Measurements from ENCODE around the gene NTSR1.

NTSR1 gene

DNA sequence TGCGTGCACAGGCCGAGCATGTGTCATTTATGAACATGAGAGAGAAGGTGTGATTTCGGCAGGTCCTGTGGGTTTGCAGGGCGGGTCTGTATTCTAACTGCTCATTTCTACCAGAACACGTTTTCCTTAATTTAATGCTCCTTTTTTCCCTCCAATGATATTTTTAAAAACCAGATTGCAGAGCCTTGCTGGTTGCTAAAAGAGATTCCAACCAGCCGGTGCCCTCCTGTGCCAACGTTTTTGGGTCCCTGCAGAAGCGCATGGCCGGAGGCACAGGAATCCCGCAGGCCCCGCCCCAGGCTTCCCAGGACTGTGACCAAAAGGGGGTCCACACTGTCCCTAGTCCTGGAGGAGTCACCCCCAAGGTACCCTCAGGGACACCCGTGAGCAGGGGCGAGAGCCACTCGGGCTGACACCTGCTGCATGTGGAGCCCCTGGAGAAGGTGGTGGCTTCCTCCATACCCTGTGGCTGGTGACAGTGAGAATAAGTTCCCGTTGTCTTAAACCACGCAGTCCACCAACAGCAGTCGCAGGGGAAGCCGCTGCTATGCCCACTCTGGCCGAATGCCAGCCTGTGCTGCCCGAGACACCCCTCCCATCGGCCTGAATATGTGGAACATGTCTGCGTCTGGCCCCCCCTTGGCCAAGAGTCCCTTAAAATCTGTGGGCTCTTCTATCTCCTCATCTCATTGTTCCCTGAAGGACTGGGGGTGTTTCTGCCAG lies 15.7 kb upstream of the NTSR1 start:
- in situ Hi-C loops (cut with MboI; ENCODE audit: low sequenced_read_pairs) = no loop called here

DNA sequence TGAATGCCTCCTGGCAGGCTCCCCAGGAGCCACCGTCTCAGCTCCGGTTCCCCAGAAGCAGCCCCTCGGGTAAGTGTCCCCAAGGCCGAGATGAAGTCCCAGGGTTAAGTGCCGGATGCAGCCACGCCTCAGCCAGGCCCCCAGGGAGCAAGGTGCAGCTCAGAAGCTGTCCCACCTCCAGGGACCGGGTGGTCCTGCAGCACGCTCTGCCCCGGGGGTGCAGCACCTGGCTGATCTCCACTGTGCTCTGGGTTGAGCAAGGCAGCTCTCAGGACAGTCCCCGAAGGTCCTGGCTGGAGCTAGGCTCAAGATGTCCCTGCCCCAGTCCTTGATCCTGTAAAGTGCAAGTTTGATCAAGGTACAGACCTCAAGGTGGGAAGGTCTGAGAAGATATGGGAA lies 15.1 kb upstream of the NTSR1 start:
- in situ Hi-C loops (cut with MboI; ENCODE audit: low sequenced_read_pairs) = no loop called here

DNA sequence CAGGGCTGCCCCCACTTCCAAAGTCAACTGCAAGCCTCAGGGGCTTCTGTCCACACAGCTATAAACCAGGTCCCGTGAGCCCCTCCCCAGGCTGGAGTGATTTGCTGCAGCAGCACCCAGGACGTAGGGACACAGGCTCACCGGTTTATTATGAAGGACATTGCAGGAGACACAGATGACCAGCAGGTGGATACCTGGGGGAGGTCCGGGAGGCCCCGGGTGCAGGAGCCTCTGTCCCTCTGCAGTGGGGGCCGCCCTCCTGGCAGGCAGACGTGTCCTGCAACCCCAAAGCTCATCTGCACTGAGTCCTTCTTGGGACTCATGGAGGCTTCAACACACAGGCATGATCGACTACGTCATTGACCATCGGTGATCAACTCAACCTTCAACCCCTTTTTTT lies 14.5 kb upstream of the NTSR1 start:
- in situ Hi-C loops (cut with MboI; ENCODE audit: low sequenced_read_pairs) = no loop called here

DNA sequence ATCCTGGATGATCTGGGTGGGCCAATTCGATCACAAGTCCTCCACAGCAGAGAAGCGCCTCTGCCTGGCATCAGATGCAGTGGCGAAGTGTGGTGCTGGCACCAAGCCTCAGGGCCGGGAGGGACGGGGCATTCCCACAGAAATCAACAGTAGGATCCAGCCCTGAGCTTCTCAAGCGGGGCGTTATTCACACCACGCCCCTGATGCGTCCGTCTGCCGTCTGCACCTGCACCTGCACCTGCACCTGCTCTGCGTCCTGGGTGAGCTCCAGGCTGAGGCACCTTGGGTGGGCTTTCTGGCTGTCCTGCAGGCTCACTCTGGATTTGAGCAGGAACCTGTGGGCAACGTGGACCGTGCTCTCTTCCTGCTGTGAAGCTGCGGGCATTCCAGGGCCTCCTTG lies 13.8 kb upstream of the NTSR1 start:
- in situ Hi-C loops (cut with MboI; ENCODE audit: low sequenced_read_pairs) = no loop called here

DNA sequence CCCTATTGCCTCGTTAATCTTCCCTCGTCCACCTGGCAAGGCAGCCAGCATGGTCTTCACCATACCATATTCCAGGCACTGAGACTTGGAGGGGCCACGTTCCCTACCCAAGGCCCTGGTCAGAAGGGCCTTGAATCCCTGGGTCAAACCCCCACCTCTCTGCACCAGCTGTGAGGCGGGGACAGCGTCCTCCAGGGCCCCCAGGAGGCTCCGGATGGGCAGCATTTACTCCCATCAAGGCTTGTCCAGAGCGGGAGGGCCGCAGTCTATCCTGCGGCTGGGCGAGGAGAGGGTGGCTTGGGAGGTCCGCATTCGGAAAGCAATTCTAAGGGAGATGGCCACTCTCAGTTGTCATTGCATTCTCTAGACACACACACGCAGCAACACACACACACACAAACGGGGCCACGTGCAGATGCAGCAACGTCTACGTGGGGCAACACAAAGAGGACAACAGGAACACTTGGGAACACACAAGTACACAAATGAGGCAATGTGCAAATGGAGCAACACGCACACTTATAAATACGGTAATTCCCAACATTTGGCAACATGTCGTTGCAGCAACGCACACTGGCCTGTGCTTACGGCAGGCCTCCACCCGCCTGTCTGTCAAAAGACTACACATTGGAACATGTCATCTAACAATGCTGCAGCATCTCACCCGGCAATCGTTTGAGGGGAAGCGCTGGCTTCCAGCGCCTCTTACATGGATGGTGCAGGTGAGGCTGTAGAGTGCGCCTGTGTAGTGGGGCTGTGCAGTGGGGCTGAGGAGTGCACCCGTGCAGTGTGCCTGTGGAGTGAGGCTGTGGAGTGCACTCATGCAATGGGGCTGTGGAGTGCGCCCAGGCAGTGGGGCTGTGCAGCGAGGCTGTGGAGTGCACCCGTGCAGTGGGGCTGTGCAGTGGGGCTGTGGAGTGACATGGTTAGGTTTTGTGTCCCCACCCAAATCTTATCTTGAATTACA lies 12.9 kb upstream of the NTSR1 start:
- in situ Hi-C loops (cut with MboI; ENCODE audit: low sequenced_read_pairs) = no loop called here

DNA sequence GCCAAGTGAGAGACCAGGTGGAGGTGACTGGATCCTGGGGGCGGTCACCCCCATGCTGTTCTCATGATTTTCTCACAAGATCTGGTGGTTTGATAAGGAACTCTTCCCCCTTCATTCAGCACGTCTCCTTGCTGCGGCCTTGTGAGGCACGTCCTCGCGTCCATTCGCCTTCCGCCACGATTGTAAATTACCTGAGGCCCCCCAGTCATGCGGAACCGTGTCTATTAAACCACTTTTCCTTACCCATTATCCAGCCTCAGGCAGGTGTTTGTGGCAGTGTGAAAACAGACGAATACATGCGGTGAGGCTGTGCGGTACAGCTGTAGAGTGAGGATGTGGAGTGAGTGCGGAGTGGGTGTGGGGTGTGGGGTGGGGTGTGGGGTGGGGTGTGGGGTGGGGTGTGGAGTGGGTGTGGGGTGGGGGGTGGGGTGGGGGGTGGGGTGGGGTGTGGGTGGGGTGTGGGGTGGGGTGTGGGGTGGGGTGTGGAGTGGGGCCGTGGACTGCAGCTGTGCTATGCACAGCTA lies 12.1 kb upstream of the NTSR1 start:
- in situ Hi-C loops (cut with MboI; ENCODE audit: low sequenced_read_pairs) = no loop called here

DNA sequence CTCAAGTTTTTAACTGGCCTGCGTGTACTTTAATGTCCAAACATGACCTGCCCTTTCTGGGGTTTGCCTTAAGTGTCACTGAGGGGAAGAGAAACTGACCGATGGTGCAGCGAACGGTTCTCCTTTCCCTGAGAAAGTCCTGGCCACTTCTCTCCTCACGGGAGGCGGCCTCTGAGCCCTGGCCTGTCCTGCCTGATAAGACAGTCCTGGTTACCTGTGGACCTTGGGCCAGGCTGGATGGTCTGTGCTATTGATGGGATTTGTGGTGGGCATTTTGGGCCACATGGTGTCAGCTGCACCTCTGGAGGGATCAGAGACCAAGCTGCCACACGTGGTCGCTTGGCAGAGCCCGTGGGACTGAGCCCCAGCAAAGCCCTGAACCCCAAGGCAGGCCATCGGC lies 11.6 kb upstream of the NTSR1 start:
- in situ Hi-C loops (cut with MboI; ENCODE audit: low sequenced_read_pairs) = no loop called here

DNA sequence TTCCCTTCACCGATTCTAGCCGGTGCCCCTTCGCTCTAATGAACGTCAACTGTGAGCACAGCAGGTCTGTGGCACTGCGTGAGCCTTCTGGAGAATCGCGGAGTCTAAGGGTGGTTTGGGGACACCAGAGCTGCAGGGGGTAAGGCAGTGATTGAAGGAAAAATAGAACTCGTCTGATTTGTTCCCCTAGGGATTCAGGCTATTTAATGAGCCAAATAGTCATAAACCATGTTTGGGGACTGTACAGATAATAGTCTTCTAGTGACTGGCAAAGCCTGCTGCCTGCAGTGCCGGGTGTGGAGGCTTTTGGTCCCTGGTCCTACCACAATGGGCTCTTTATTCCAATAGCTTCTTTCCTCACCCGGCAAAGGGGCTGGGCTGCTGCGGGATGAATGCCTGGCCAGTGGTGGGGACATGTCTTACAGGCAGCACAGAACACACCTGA lies 11.1 kb upstream of the NTSR1 start:
- in situ Hi-C loops (cut with MboI; ENCODE audit: low sequenced_read_pairs) = no loop called here

DNA sequence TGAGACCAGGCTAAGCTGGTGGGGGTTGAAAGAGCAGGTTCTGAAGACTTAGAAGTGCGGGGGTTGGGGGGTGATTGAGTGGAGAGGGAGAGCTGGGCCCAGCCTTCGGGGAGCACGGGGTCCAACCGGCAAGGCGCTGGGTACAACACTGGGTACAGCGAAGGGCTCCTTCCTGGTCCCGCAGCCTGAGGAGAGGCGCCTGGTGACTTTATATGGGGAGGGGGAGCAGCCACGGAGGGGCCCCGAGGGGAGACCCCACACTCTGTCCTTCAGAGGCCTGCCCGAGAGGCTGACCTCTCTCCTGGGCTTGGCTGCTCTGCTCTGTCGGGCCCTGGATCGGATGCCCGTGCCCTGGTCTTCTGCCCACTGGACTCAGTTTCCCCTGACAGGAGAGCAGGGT lies 10.4 kb upstream of the NTSR1 start:
- in situ Hi-C loops (cut with MboI; ENCODE audit: low sequenced_read_pairs) = no loop called here

DNA sequence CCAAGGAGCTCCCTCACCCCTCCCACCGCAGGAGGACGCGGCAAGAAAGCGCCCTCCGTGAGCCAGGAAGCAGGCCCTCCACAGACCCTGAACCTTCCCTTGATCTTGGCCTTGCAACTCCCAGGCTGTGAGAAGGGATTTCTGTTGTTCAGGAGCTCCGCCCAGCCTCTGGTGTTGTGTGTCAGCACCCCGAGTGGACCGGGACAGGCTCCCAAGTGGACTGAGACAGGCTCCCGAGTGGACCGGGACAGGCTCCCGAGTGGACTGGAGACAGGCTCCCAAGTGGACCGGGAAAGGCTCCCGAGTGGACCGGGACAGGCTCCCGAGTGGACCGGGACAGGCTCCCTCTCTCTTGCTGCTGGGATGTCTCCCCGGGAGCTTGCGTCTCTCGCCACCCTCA lies 9.3 kb upstream of the NTSR1 start:
- in situ Hi-C loops (cut with MboI; ENCODE audit: low sequenced_read_pairs) = no loop called here

DNA sequence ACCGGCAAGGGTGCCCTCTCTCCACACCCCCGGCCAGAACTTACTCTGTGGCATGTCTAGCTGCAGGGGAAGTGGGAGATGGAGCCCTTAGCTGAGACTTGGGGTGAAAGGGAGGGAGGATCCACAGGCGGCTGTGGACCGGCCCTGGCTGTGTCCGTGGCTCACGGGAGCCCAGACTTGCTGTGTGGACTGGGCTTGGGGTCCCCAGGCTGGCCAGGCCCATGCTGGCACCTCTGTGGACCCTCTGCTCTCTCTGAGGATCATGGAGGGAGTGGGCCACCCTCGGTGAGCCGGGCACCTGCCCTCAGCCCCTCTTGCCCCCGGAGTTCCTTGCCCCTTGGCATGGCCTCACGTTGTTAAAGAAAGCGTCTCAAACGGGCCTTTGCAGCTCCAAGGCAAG lies 8.9 kb upstream of the NTSR1 start:
- in situ Hi-C loops (cut with MboI; ENCODE audit: low sequenced_read_pairs) = no loop called here

DNA sequence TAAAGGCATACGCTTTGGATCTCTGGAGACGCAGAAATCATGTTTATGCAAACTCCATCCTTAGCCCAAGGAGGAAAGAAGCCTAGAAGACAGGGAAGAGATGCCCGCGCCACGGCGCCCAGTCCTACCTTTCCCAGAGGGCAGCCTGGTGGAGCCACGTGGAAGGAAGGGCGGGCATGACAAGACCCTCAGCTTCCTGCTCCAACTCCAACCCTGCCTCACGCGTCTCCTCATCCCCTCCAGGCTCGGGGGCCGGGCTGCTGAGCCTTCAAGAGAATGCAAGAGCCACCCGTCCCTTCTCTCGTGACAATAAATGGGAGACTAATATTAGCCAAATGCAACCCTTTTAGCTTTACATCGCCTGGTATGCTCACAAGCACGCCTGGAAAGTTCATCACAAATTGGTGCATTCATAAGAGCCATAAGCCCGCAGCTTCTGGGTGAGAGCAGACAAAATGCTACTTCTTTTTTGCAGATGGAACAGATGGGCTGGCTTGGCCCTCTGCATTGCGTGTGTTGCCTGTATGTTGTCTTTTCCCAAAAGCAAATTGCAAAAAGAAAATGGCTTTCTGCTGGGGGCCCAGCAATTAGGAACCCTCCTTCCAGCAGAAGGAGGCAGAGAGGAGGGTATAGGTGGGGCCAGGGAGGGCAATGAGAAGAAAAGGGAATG lies 8.2 kb upstream of the NTSR1 start:
- in situ Hi-C loops (cut with MboI; ENCODE audit: low sequenced_read_pairs) = no loop called here

DNA sequence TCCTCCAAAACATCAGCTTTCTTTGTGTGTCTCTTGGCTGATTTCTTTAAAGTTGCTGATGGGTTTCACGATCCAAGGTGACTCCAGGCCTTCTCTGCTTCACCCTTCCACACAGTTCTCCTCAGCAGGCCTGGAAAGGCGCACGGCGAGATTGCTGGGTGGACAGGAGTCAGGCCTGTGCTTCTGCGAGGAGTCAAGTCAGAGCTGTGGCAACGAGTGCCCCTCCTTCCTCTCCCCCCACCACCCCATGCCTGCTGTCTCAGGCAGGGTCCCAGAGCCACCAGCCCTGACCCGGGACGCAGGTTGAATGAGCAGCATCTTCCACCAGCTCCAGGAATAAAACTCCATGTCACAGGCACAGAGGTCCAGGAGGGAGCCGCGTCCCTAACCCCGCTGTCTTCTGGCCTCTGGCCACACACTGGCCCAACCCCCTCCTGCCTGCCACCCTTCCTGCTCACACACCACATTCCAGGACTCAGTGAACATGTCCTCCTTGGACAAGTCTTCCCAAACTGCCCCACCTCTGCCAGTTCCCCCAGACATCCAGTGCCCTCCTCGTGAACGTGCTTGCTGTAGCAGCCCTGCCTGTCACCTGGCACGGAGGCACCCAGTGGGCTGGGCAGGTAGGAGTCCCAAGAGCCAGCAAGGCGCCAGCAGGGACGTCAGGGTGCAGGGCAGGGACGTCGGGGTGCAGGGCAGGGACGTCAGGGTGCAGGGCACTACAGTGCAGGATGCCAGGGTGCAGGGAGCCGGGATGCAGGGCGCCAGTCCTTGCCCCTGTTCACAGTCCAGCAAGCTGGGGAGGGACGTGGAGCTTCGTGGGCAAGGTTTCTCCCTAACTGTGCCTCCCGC lies 7.2 kb upstream of the NTSR1 start:
- in situ Hi-C loops (cut with MboI; ENCODE audit: low sequenced_read_pairs) = no loop called here

DNA sequence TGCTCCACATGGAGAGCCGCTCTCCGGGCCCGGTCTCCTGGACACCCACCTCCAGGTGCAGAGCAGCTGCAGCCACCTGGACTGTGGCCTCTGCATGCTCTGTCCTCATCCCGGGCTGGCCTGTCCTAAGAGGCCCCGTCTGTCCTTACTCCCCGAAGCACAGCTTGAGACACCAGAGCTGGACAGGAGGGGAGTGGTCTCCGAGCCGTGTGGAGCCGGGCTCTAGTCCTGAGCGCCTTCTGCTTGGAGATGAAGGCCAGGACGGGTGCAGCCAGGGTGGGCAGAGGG lies 6.7 kb upstream of the NTSR1 start:
- in situ Hi-C loops (cut with MboI; ENCODE audit: low sequenced_read_pairs) = no loop called here

DNA sequence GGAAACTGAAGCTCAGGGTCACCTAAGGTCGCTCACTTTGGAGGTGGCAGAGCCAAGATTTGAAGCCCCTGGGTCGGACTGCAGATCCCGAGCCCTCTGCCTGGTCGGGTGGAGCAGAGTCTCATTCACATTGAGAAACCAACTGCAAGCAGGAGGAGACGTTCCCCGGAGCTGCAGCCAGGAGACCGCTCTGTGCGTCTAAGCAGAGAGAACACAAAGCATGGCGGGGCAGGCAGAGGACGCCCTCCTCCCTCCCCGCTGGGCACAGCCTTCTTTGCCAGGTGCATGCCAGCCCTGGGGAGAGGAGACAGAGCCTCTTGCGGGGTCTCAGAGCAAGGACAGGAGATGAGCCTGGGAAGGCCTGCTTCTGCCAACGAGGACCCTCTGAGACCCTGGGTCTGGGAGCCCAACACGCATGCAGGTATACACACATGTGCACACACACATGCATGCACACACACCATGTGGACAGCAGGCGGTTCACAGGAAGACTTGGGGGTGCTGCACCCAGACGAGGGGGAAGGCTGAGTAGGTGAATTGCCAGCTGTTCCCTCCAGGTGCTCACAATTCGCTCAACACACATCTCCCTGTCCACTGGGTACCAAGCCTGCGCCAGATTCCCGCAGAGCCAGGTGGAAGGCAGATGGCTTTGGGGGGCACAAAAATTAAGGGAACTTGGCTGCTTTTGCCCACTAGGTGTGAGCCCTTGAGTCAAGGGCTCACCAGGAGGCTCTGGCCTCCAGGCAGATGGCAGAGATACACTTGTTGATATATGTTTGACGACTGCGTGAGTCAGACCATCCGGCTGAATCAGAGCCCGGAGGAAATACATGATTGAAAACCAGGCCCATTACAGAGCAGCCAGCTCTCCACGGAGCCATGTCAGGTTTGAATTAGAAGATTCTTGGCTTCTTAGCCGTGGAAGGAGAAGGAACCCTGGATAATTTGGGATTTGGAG lies 5.5 kb upstream of the NTSR1 start:
- in situ Hi-C loops (cut with MboI; ENCODE audit: low sequenced_read_pairs) = no loop called here

DNA sequence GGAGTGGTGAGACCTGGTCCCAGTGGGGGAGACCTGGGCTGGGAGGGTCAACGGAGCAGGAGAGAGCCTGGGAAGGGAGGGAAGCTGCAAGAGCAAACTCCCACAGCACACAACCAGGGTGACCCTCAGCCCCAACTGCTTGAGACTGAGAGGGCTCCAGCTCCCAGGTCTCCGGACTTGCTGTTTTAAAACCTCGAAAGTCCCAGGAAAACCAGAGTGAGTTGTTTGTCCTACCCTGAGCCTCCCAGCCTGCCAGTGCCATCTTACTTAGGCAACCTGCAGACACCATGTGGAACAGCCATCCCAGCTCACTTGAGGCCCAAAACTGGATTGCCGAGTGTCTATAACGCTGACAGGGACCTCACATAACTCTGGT lies 4.8 kb upstream of the NTSR1 start:
- in situ Hi-C loops (cut with MboI; ENCODE audit: low sequenced_read_pairs) = no loop called here

DNA sequence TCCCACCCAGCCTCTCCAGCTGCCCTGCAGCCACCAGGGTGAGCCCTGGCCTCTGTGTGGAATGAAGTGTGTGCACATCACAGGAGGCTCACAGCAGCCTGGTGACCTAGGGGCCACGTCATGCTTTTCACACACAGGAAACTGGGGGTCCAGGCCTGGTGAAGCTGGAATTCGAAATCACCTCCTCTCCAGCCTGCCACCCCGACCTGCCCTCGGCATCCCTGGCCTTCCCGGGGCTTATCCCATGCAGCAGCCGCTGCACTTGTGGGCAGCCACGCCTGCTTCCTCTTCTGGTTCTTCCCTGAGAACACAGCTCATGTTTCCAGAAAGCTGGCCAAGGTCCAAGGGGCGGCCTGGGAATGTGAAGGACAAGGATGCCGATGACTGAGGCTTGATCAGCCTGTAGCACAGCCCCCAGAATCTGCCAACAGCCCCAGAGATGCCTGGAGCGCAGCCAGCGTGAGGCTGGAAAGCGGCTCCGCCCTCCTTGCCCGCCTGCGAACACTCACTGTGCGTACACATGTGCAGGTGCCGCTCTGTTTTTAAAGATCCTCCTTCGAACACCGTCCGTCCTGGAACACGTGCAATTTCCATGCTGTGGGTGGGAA lies 4.2 kb upstream of the NTSR1 start:
- in situ Hi-C loops (cut with MboI; ENCODE audit: low sequenced_read_pairs) = no loop called here

DNA sequence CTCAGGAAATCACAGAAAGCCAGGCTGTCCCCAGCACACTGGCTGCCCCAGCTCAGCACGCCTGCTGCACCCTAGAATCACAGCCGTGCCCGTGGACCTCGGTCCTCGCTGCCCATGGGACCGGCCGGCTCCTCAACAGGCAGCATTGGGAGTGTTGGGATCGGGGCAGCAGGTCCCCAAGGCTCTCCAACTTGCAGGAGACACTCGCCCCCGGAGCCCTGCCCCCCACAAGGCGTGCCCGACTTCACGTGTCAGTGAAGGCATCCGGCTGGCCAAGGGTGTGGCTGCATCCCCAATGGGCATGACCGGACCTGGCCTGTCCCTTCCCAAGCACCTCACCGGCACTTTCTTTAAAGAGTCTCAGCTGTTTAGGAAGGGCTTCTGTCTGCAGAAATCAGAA lies 3.0 kb upstream of the NTSR1 start:
- in situ Hi-C loops (cut with MboI; ENCODE audit: low sequenced_read_pairs) = no loop called here

DNA sequence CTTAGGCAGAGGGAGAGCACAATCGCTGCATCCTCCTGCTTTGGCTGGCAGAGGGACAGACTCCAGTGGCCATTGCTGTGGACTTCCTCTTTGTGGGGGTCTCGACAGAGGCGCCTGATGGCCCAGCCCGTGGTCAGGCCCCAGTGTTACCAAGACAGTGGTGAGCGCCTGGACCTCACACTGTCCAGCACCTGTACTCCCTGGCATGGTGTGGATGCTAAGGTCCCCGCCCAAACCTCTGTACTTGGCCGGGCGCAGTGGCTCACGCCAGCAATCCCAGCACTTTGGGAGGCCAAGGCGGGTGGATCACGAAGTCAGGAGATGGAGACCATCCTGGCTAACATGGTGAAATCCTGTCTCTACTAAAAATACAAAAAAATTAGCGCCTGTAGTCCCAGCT lies 2.3 kb upstream of the NTSR1 start:
- in situ Hi-C loops (cut with MboI; ENCODE audit: low sequenced_read_pairs) = no loop called here
